Amniotic stem cell (primary cell): ENCODE data around the gene CASS4.

ENCODE experiments used
- DNase-seq: peaks from one replicate; lab custom pipeline; 2025; lab: John Stamatoyannopoulos, UW

The CASS4 gene

GRCh38 chr20:56447227-56447626 lies 35.2 kb downstream of the CASS4 start:
- no peak for DNase-seq

- DNase-seq: no peak
Measured at GRCh38 chr20:56449459-56449858, 37.4 kb downstream of the CASS4 start.

- DNase-seq: no peak
Measured at GRCh38 chr20:56451056-56451765, 39.2 kb downstream of the CASS4 start.

GRCh38 chr20:56453352-56453751 lies 41.3 kb downstream of the CASS4 start:
- no peak for DNase-seq

- DNase-seq: no peak
Measured at GRCh38 chr20:56454754-56455153, 42.7 kb downstream of the CASS4 start.

- DNase-seq: no peak
Measured at GRCh38 chr20:56458206-56458821, 46.3 kb downstream of the CASS4 start.

GRCh38 chr20:56460459-56460858 lies 48.4 kb downstream of the CASS4 start:
- no peak for DNase-seq

- no peak for DNase-seq
Measured at GRCh38 chr20:56461576-56461975, 49.5 kb downstream of the CASS4 start.

- no peak for DNase-seq
Measured at GRCh38 chr20:56463428-56463827, 51.4 kb downstream of the CASS4 start.

GRCh38 chr20:56465997-56466396 lies 53.9 kb downstream of the CASS4 start:
- no peak for DNase-seq

- no peak for DNase-seq
Measured at GRCh38 chr20:56467968-56468315, 55.9 kb downstream of the CASS4 start.

- DNase-seq: peak; percentile 96
Measured at GRCh38 chr20:56468316-56469076, 56.4 kb downstream of the CASS4 start, which contains the start of gene RTF2. Gene RTF2 (plus strand): TSS chr20:56468627. CDS start chr20:56468698, 71 bp downstream.

- DNase-seq: no peak
Measured at GRCh38 chr20:56469077-56469449, 57.0 kb downstream of the CASS4 start.

- no peak for DNase-seq
Measured at GRCh38 chr20:56483970-56484369, 71.9 kb downstream of the CASS4 start.

GRCh38 chr20:56487216-56487615 lies 75.2 kb downstream of the CASS4 start:
- no peak for DNase-seq

GRCh38 chr20:56488566-56488965 lies 76.5 kb downstream of the CASS4 start:
- DNase-seq: no peak

- DNase-seq: no peak
Measured at GRCh38 chr20:56501116-56501515, 89.1 kb downstream of the CASS4 start.

GRCh38 chr20:56503916-56504315 lies 91.9 kb downstream of the CASS4 start:
- DNase-seq: no peak

- DNase-seq: no peak
Measured at GRCh38 chr20:56504373-56505005, 92.4 kb downstream of the CASS4 start.

GRCh38 chr20:56506103-56506502 lies 94.0 kb downstream of the CASS4 start:
- no peak for DNase-seq
